ENCODE measurements around the gene RIIAD1.
"Not testable (repeated sequence)": the region's sequence is repeated elsewhere in the genome, so short reads cannot be mapped to it uniquely, and the experiment has no call there.

RIIAD1 gene

GRCh38 chr1:151759241-151759640 lies 37.9 kb downstream of the RIIAD1 start:
- no peak overlapping the region for H3K4me3 ChIP-seq (replicated peaks in 1 of 2; ENCODE audit: low read depth in 2 of 2, low read length in 2 of 2)
- peak in 1 of 2 donors; percentile 10 for DNase-seq (ENCODE audit: low read depth in 2 of 2)
- no peak for TF ChIP-seq CTCF (IDR thresholded peaks at IDR 0.05; ENCODE audit: low read depth, low read length)

GRCh38 chr1:151760597-151761385 lies 39.5 kb downstream of the RIIAD1 start:
- peak in 1 of 2 donors; percentile 4 for DNase-seq (ENCODE audit: low read depth in 2 of 2)
- no peak for TF ChIP-seq CTCF (IDR thresholded peaks at IDR 0.05; ENCODE audit: low read depth, low read length)
- H3K4me3 ChIP-seq (replicated peaks in 1 of 2; ENCODE audit: low read depth in 2 of 2, low read length in 2 of 2) = no peak overlapping the region

- TF ChIP-seq CTCF (IDR thresholded peaks at IDR 0.05; ENCODE audit: low read depth, low read length) = no peak
- peak; percentile 80 to 82 for DNase-seq (ENCODE audit: low read depth in 2 of 2)
- peak within 1 kb of the TSS; percentile 81 to 85 for H3K4me3 ChIP-seq (replicated peaks in 1 of 2; ENCODE audit: low read depth in 2 of 2, low read length in 2 of 2)
These were observed 41.9 kb downstream of the RIIAD1 start, which contains the start of gene MRPL9 for GRCh38 chr1:151762941-151763921. Gene MRPL9, minus strand, starts transcription at chr1:151763496. Its CDS starts 17 bp downstream, at chr1:151763479.

- peak overlapping the region; percentile 81 to 85 for H3K4me3 ChIP-seq (replicated peaks in 1 of 2; ENCODE audit: low read depth in 2 of 2, low read length in 2 of 2)
- DNase-seq (ENCODE audit: low read depth in 2 of 2) = peak; percentile 3 to 18
- TF ChIP-seq CTCF (IDR thresholded peaks at IDR 0.05; ENCODE audit: low read depth, low read length) = no peak
These were observed 42.7 kb downstream of the RIIAD1 start for GRCh38 chr1:151763990-151764389.

- not testable (repeated sequence) for H3K4me3 ChIP-seq (replicated peaks in 1 of 2; ENCODE audit: low read depth in 2 of 2, low read length in 2 of 2); DNase-seq (ENCODE audit: low read depth in 2 of 2)
These were observed 47.2 kb downstream of the RIIAD1 start for GRCh38 chr1:151768351-151769066.

GRCh38 chr1:151769270-151769669 lies 47.9 kb downstream of the RIIAD1 start:
- H3K4me3 ChIP-seq (replicated peaks in 1 of 2; ENCODE audit: low read depth in 2 of 2, low read length in 2 of 2); DNase-seq (ENCODE audit: low read depth in 2 of 2): not testable (repeated sequence)

GRCh38 chr1:151773702-151774101 lies 52.4 kb downstream of the RIIAD1 start:
- DNase-seq (ENCODE audit: low read depth in 2 of 2) = peak; percentile 5 to 75
- TF ChIP-seq CTCF (IDR thresholded peaks at IDR 0.05; ENCODE audit: low read depth, low read length) = no peak

More at GRCh38 chr1:151773702-151774101, 52.4 kb downstream of the RIIAD1 start:
- H3K4me3 ChIP-seq (replicated peaks in 1 of 2; ENCODE audit: low read depth in 2 of 2, low read length in 2 of 2) = no peak overlapping the region

Measured in cardiac fibroblast (primary cell).